AG04449 (cell line): ENCODE data around the gene MAP4K4.

Source experiments
- CTCF ChIA-PET: fragments of 350-600 bp; formaldehyde crosslinking; extraction: SDS; loops from one replicate; lab custom pipeline; 2021; ENCODE audit warnings: antibody characterized with exemption; lab: Yijun Ruan, JAX
- POLR2A ChIA-PET: fragments of 400-600, 350-600 bp; formaldehyde crosslinking; extraction: SDS; loops from one replicate; lab custom pipeline; 2020; ENCODE audit warnings: antibody characterized with exemption, inconsistent platforms; lab: Yijun Ruan, JAX
- DNase-seq: peaks from one replicate; pipeline ENCODE4 v3.0.0-alpha.2; 2010; ENCODE audit warnings: low read depth, low spot score
- H3K4me3 ChIP-seq: 2 replicates; pipeline ENCODE4 v1.5.1; 2011; ENCODE audit warnings: low read depth, mild to moderate bottlenecking, control low read depth, low read length
- TF ChIP-seq, protein P1 (sequence below): IDR thresholded peaks from one replicate; pipeline ENCODE4 v1.5.1; 2011; ENCODE audit warnings: mild to moderate bottlenecking, moderate library complexity, low read length, control low read depth, inconsistent platforms; ENCODE audit not compliant: insufficient read depth; ENCODE audit errors: missing control alignments

The MAP4K4 gene

DNA sequence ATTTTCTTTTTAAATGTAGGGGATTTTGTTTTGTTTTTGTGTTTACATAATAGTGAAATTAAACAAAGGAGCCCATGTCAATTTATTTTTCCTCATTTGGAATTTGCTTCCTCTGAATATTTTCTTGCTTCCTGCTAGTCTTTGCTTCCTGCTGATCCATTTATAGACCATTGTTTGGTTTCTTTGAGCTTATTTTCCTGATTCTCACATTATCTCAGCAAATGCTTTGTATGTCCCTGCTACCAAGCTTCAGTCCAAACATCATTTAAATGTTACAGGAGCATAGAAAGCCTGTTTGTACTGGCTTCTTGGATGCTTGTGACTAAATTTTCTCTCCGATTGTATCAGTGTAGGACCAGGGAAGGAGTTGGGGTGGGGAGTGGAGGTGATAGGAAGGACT is 166.9 kb downstream of the MAP4K4 start:
- no peak overlapping the region for H3K4me3 ChIP-seq
- POLR2A ChIA-PET: no interaction called here
- DNase-seq: no peak
- TF ChIP-seq, protein P1, sequence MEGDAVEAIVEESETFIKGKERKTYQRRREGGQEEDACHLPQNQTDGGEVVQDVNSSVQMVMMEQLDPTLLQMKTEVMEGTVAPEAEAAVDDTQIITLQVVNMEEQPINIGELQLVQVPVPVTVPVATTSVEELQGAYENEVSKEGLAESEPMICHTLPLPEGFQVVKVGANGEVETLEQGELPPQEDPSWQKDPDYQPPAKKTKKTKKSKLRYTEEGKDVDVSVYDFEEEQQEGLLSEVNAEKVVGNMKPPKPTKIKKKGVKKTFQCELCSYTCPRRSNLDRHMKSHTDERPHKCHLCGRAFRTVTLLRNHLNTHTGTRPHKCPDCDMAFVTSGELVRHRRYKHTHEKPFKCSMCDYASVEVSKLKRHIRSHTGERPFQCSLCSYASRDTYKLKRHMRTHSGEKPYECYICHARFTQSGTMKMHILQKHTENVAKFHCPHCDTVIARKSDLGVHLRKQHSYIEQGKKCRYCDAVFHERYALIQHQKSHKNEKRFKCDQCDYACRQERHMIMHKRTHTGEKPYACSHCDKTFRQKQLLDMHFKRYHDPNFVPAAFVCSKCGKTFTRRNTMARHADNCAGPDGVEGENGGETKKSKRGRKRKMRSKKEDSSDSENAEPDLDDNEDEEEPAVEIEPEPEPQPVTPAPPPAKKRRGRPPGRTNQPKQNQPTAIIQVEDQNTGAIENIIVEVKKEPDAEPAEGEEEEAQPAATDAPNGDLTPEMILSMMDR: no peak
- CTCF ChIA-PET: interaction anchor here (1.9 to 2.5 kb wide), 2 partner anchors 11 to 446 kb away, joined by 5 to 12 read pairs; no protein-coding TSS in a partner anchor

- ChIA-PET CTCF (interaction anchor here (0.6 to 2.8 kb wide), 5 partner anchors 8 to 60 kb away, joined by 3 to 13 read pairs (median 3); no protein-coding TSS in a partner anchor), POLR2A (no interaction called here)
- no peak for DNase-seq
- no peak overlapping the region for H3K4me3 ChIP-seq
- TF ChIP-seq, protein P1: no peak
These were observed 171.0 kb downstream of the MAP4K4 start for GRCh38 chr2:101868525-101868924.

DNA sequence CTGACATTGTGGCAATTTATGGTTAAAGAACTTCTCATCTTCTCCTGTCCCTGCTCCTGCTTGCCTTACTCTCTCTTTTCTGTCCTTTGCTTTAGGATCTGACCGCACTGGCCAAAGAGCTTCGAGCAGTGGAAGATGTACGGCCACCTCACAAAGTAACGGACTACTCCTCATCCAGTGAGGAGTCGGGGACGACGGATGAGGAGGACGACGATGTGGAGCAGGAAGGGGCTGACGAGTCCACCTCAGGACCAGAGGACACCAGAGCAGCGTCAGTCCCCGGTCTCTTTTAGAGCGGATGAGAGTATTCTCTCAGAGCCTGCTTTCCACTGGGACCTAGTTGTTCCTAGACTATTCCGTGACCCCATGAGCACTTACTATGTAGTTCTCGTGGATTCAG is 172.0 kb downstream of the MAP4K4 start:
- CTCF ChIA-PET: interaction anchor here (2.8 kb wide), 1 partner anchor 14 kb away, joined by 13 read pairs; no protein-coding TSS in a partner anchor
- H3K4me3 ChIP-seq: no peak overlapping the region
- DNase-seq: no peak
- TF ChIP-seq, protein P1: no peak
- POLR2A ChIA-PET: no interaction called here

- H3K4me3 ChIP-seq: no peak overlapping the region
- TF ChIP-seq, protein P1: no peak
- CTCF ChIA-PET: interaction anchor here (2.1 to 3.6 kb wide), 3 partner anchors 13 to 452 kb away, joined by 6 to 21 read pairs (median 13); no protein-coding TSS in a partner anchor
- DNase-seq: no peak
- POLR2A ChIA-PET: no interaction called here
These were observed 172.9 kb downstream of the MAP4K4 start for GRCh38 chr2:101870444-101870843.

DNA sequence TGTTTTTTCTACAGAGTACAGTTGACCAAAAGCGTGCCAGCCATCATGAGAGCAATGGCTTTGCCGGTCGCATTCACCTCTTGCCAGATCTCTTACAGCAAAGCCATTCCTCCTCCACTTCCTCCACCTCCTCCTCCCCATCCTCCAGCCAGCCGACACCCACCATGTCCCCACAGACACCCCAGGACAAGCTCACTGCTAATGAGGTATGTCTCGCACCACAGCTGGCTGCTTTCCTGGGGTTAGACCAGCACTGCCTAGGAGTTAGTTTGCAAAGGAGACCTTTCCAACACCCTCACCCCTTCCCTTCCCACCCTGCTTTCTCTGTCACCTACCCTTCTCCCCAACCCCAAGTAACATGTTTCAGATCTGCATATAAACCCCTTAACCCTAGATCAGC is 174.0 kb downstream of the MAP4K4 start:
- no peak for DNase-seq
- ChIA-PET CTCF (interaction anchor here (2.1 to 3.6 kb wide), 2 partner anchors 13 to 453 kb away, joined by 6 to 21 read pairs; no protein-coding TSS in a partner anchor), POLR2A (no interaction called here)
- H3K4me3 ChIP-seq: no peak overlapping the region
- TF ChIP-seq, protein P1: no peak

- ChIA-PET POLR2A (no interaction called here), CTCF (interaction anchor here (1.4 to 3.6 kb wide), 4 partner anchors 12 to 530 kb away, joined by 5 to 21 read pairs (median 6); no protein-coding TSS in a partner anchor)
- TF ChIP-seq, protein P1: no peak
- DNase-seq: no peak
- H3K4me3 ChIP-seq: no peak overlapping the region
These were observed 175.0 kb downstream of the MAP4K4 start for GRCh38 chr2:101872480-101872879.
